Right lobe of liver (tissue), 4 donors: Measurements from ENCODE around the gene HLF.

Experiments used
- POLR2A ChIP-seq: fragments of 450-650 bp; IDR thresholded peaks from one replicate; pipeline ENCODE4 v1.6.1; 2017; ENCODE audit warnings: antibody characterized with exemption, mild to moderate bottlenecking
- TF ChIP-seq, protein P1 (sequence below), 4 donors: fragments of 200-600 bp in 3 of 4; fragments of 450-650 bp in 1 of 4; IDR thresholded peaks; one replicate each; pipeline versions ENCODE4 v1.5.1 to v1.8.0; 2016 to 2022; ENCODE audit warnings: antibody characterized with exemption in 4 of 4, mild to moderate bottlenecking in 2 of 4
- donor health status: DM: no; HTN: no; CAD: no.
- donor health status: DM: no; HTN: no; CAD: no.
- donor health status: DM: no; HTN: yes; CAD: no.

DNA sequence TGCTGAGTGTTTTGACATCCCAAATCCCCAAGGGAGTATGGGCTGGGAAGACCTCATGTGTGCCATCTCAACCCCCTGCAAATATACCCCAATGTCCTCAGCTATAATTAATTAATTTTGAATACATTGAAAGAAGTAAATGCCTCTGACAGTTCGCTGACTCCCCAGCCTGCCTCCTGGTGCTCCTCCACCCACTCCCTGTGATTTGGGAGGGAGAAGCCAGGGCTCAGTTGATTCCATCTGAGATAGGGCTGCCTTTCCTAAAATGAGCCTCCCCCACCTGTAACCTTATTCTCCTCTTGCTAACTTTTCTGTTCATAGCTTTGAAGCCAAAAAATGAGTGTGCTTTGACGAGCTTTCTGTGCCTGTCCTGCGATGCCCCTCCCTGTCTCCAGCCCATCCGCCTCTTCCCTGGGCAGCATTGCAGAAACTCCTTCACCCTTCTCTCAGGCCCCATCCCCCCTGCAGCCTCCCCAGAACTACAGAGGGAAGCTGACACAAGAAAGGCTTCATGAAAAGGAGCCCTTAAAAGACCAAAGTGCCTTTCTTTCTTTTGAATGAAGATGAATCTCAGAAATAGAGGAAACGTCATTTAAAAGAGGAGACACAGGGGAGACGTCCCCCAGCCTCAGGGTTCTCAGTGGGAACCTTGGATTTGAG, 70.3 kb downstream of the HLF start:
- TF ChIP-seq POLR2A, result no peak
- TF ChIP-seq, protein P1, sequence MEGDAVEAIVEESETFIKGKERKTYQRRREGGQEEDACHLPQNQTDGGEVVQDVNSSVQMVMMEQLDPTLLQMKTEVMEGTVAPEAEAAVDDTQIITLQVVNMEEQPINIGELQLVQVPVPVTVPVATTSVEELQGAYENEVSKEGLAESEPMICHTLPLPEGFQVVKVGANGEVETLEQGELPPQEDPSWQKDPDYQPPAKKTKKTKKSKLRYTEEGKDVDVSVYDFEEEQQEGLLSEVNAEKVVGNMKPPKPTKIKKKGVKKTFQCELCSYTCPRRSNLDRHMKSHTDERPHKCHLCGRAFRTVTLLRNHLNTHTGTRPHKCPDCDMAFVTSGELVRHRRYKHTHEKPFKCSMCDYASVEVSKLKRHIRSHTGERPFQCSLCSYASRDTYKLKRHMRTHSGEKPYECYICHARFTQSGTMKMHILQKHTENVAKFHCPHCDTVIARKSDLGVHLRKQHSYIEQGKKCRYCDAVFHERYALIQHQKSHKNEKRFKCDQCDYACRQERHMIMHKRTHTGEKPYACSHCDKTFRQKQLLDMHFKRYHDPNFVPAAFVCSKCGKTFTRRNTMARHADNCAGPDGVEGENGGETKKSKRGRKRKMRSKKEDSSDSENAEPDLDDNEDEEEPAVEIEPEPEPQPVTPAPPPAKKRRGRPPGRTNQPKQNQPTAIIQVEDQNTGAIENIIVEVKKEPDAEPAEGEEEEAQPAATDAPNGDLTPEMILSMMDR (IDR thresholded peaks at IDR 0.05), result no peak
